HG02840 (cell line): Measurements from ENCODE around the gene SKOR2.

Experiments
- ATAC-seq: cut with Tn5 transposase; IDR thresholded peaks from one replicate; pipeline ENCODE4 v1.9.1; 2021; ENCODE audit warnings: mild to moderate bottlenecking, moderate library complexity, moderate number of reproducible peaks; ENCODE audit not compliant: unreplicated experiment, low FRiP score

The SKOR2 gene

GRCh38 chr18:47260924-47261701 is 9.7 kb upstream of the SKOR2 start:
- ATAC-seq, result no peak

- ATAC-seq, result no peak
These were observed 8.9 kb upstream of the SKOR2 start for GRCh38 chr18:47260120-47260923.

- ATAC-seq, result no peak
These were observed 3.0 kb upstream of the SKOR2 start for GRCh38 chr18:47254341-47254939.

DNA sequence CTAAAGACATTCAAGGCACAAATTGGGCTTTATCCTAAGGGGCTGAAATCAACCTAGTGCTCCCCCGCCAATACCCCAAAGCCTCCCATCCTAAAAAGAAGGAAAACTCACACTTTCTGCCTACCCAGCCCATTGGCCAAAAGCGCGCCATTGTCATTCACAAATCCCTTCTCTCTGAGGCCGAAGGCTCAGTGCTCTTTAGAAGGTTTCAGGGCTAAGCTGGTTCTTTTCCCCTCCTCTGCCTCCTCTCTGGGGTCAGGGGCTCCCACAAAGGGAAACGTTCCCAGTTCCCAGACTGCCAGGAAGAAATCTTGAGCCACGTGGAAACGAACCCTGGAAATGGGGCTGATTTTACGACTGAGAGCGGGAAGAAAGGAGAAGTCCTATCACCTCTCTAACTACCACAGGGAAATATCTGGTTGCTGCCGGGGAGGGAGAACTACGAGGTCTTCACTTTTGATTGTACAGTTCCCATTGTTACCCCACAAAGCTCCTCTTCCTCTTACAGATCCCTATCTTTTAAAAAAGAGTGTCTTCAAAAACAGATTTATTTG is 1.7 kb upstream of the SKOR2 start:
- no peak for ATAC-seq

DNA sequence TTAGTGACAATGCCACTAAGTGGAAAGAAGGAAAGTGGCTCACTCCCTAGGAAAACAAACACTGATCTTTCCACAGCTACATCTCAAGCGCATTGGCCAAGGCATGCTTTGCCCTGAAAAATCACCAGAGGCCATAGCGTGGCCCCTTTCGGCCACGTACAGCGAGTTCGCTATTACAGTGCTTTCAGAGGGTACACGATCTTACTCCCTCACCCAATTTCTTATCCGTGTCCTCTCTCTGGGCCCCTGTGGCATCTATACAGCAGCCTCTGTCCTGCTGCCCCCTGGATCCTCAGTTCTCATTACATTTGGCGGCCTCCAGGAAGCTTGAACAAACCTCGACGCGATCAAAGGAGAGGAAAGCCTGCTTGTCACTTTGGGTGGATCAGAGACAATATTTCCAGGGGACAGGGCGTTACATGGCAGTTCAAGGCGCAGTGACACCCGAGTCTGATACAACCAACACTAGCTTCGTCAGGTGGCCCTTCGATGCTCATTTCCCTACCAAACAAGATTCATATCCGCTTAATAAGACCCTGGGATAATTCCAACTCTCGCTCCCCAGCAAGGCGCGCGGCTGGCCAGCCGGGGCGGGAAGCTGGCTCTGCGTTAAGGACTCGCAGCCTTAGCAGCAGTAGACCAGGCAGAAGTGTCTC is 941 bp downstream of the SKOR2 start:
- no peak for ATAC-seq

DNA sequence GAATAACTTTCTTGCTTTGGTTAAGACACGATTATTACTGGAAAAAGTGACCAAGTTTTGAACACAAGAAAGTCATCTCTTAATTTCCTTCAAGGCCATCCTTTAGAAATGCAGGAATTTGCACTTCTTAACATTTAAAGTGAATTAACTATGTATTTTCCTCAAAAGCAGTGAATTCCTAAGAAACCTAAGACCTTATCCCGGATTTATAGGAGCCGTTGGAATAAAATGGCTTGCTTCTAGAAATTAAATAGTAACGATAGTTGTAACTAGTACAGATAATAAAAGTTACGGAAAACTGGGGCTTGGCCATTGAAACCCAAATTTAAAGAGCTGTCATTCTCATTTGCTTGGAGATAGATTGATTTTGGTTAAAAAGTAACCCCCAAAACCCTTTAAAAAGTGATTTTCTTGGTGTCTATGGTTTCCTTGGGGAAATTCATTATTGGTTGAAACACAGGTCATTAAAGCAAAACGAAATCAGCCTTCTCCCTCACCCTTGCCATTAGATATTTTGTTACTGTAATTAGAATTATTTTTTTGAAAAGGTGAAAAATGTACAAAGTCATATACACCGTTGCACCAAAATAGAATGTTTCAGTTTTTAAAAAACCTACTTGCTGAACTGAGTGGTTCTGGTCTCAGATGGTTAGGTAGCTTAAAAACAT is 2.0 kb downstream of the SKOR2 start:
- ATAC-seq, result no peak

- no peak for ATAC-seq
These were observed 2.7 kb downstream of the SKOR2 start for GRCh38 chr18:47248604-47249313.

- ATAC-seq, result no peak
These were observed 3.3 kb downstream of the SKOR2 start for GRCh38 chr18:47248115-47248603.

DNA sequence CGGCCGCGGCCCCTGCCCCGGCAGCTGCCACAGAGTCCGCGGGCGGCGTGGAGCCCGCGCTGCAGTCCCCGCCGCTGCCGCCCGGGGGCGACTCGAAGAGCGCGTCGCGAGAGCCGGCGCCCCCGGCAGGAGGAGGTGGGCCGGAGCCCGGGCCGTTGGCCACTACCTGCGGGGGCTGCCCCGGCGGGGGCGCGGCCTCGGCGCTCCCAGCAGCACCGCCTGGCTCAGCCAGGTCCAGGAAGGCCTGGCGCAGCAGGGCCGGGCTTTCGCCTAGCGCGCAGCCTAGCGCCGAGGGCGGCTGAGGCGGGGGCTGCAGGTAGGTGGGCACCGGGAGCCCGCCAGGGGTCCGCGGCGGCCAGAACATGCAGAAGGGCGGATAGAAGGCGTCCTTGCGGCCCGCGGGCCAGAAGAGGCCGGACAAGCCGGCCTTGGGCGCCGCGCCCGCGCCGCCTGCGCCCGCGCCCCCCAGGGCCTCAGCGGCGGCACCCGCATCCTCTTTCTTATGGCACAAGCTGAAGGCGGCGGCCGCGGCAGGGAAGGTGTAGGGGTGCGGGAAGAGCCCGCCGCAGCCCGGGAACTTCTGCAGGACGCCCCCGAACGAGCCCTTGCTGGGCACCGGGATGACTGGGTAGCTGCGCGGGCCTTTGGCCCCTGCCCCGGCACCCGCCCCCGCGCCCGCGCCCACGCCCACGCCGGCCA is 3.9 kb downstream of the SKOR2 start:
- no peak for ATAC-seq

DNA sequence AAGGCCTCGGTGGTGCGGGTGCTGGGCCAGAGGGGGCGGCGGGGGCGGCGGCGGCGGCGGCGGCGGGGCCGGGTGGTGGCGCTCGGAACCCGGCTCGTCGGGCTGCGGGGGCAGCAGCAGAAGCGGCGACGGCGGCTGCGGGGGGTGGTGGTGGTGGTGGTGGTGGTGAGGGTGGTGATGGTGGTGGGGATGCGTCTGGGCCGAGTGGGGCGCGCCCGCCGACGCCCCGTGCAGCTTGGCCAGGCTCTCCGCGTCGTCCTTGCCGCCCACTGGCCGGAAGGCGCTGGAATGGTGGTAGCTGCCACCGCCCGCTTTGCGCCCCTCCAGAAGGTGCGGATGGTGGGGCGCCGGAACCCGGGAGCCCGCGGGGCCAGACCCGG is 4.4 kb downstream of the SKOR2 start:
- ATAC-seq, result no peak

DNA sequence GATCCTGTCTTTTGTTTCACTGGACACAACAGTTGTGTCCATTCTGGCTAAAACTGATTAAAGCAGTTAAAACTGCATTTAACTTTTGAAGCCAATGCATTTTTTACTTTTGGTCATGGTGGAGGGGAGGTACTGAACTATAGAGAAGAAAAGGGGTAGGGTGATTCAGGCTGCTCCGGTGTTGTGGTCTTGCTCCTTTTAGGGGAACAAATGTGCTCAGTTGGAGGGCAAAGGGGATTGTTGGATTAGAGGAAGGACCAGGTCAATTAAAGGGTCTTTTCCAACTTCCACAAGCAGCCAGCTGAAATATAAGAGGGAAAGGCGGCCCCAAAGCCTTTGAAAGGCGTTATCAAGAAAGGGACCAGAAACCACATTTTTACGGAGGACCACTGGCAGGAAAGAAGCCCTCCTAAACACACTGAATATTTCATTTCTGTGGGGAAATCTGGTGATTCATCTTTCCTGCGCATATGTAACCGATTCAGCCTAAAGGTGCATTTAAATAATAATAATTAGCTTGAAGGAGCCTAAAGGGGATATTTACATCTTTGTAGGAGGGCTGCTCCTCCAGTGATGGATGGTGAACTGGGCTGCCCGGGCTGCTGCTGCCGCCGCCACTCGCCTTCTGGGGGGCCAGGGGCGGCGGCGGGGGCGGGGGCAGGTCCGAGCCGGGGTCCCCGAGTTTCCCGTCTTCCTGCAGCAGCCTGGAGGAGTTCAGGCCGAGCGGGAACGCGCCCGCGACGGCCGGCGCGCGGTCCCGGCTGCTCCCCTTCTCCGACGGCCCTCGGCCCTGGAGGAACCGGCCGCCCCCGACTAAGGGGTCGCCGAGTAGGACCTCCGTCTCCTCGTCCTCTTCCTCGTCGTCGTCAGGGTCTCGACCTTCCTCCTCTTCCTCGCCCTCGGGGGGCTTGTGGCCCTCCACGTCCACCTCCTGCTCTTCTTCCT is 5.2 kb downstream of the SKOR2 start:
- no peak for ATAC-seq

- ATAC-seq, result no peak
These were observed 7.4 kb downstream of the SKOR2 start for GRCh38 chr18:47244086-47244485.

DNA sequence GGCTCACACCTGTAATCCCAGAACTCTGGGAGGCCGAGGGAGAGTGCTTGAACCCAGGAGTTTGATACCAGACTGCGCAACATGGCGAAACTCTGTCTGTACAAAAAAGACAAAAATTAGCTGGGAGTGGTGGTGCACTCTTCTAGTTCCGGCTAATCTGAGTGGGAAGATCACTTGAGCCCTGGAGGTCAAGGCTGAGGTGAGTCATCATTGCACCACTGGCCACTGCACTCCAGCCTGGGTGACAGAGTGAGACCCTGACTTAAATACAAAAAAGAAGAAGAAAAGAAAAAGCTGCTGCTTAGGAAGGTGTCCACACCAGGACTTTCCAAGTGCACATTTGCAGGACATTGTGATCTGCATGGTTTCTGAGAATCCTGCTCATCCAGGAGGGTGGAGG is 16.4 kb downstream of the SKOR2 start:
- no peak for ATAC-seq

GRCh38 chr18:47226660-47227059 is 24.8 kb downstream of the SKOR2 start:
- ATAC-seq, result no peak

DNA sequence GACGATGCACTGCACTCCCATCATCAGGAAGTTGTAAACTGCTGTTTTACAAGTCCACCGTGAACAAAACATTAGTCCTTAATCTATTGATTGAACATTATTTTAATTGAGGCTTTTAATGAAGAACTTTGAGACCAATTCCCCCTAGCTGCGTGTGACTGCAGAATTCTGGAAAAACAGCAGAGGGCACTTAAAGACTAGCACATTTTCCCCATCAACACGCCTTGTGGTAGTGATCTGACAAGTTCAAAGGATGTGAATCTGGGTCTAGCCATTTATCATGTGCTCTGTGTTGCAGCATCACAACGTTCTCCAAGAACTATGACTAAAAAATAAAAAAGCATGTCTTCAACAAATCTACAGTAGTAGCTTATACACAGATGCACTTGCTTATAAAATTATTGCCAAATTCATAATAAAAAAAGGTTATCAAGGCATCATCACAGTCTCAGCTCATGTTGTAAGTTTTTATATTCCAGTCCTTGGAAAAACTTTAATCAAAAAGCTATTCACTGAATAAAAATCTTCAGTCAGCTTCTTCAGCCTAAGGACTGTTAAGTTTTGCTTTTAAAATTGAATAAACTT is 35.8 kb downstream of the SKOR2 start:
- no peak for ATAC-seq

- ATAC-seq, result no peak
These were observed 42.3 kb downstream of the SKOR2 start for GRCh38 chr18:47209171-47209570.

GRCh38 chr18:47206945-47207637 is 44.4 kb downstream of the SKOR2 start:
- ATAC-seq, result no peak
